Hepatocyte (in vitro differentiated cells): ENCODE measurements around the gene SOX10. TPM values are rescaled to one million over a fixed set of nuclear protein-coding genes. Genes with fewer than 3 reads are reported as not detected.

Experiments used
- DNase-seq: peaks from one replicate; pipeline ENCODE4 v3.0.0-alpha.2; 2016; ENCODE audit warnings: low spot score
- H2AFZ ChIP-seq: fragments of 200-600 bp; sonication (generic); 2 replicates; pipeline ENCODE4 v1.6.0; 2016; ENCODE audit warnings: antibody characterized with exemption, mild to moderate bottlenecking
- H3K27ac ChIP-seq: fragments of 200-600 bp; sonication (generic); 2 replicates; pipeline ENCODE4 v1.5.1; 2016; ENCODE audit warnings: mild to moderate bottlenecking
- H3K27me3 ChIP-seq: fragments of 200-600 bp; sonication (generic); 2 replicates; pipeline ENCODE4 v1.6.1; 2016
- H3K36me3 ChIP-seq: fragments of 200-600 bp; sonication (generic); replicated peaks from 2 replicates; pipeline ENCODE4 v1.5.1; 2016; ENCODE audit warnings: low read depth; ENCODE audit not compliant: insufficient read depth
- H3K4me1 ChIP-seq: fragments of 200-600 bp; sonication (generic); 2 replicates; pipeline ENCODE4 v1.5.1; 2016; ENCODE audit warnings: mild to moderate bottlenecking, moderate library complexity; ENCODE audit not compliant: insufficient read depth
- H3K4me2 ChIP-seq: fragments of 200-600 bp; sonication (generic); 2 replicates; pipeline ENCODE4 v1.6.0; 2016
- H3K4me3 ChIP-seq: fragments of 200-600 bp; sonication (generic); 2 replicates; pipeline ENCODE4 v1.5.1; 2016; ENCODE audit warnings: mild to moderate bottlenecking
- H3K79me2 ChIP-seq: fragments of 200-600 bp; sonication (generic); 2 replicates; pipeline ENCODE4 v1.6.0; 2017; ENCODE audit warnings: mild to moderate bottlenecking
- H3K9me2 ChIP-seq: fragments of 200-600 bp; sonication (generic); replicated peaks from 2 replicates; pipeline ENCODE4 v1.6.0; 2017; ENCODE audit warnings: mild to moderate bottlenecking; ENCODE audit not compliant: insufficient read depth
- H3K9me3 ChIP-seq: fragments of 200-600 bp; sonication (generic); 2 replicates; pipeline ENCODE4 v1.5.1; 2016; ENCODE audit warnings: low read depth, mild to moderate bottlenecking
- H4K20me1 ChIP-seq: fragments of 200-600 bp; sonication (generic); 2 replicates; pipeline ENCODE4 v1.6.0; 2016; ENCODE audit warnings: mild to moderate bottlenecking; ENCODE audit not compliant: insufficient read depth, poor library complexity, severe bottlenecking
- CTCF ChIP-seq: fragments of 200-600 bp; sonication (generic); IDR thresholded peaks from 2 replicates; pipeline ENCODE4 v1.5.1; 2016; ENCODE audit warnings: antibody characterized with exemption, mild to moderate bottlenecking; ENCODE audit not compliant: poor library complexity
- EZH2 ChIP-seq: fragments of 200-600 bp; sonication (generic); IDR thresholded peaks from 2 replicates; pipeline ENCODE4 v1.6.1; 2016; ENCODE audit warnings: antibody characterized with exemption, mild to moderate bottlenecking, borderline replicate concordance
- EZH2phosphoT487 ChIP-seq: fragments of 200-600 bp; sonication (generic); IDR thresholded peaks from one replicate; pipeline ENCODE4 v1.6.1; 2018; ENCODE audit warnings: antibody characterized with exemption, mild to moderate bottlenecking, low read depth, moderate library complexity; ENCODE audit not compliant: unreplicated experiment, severe bottlenecking
- WGBS: methylation state at CpG from one replicate; pipeline ENCODE4 v1.1.6; 2016; ENCODE audit warnings: low lambda C conversion rate; ENCODE audit errors: missing lambda C conversion rate; 5-methylcytosine and 5-hydroxymethylcytosine counted together
- polyA plus RNA-seq: library from polyadenylated mRNA; unstranded; fragments of >200 nt; fragmentation: Nextera tagmentation; extraction: Ambion mirVana; gene quantifications from 2 replicates; pipeline ENCODE4 v1.2.1, GENCODE V29; 2016
- total RNA-seq: library from RNA; depleted of rRNA; stranded (reverse); fragments of >200 nt; gene quantifications from 2 replicates; pipeline ENCODE4 v1.2.3, GENCODE V29; 2014

Gene SOX10
- total and polyA plus RNA-seq, 2 experiments from 2014 or later = not detected

GRCh38 chr22:38028344-38029130, 44.2 kb upstream of the SOX10 start:
- TF ChIP-seq CTCF (no peak), EZH2phosphoT487 (no peak), EZH2 (no peak)
- Histone ChIP-seq H3K4me1 (peaks cover 8% of the 10 kb centered on the region), H3K27me3 (no peaks in the 10 kb centered on the region), H3K4me3 (no peak overlapping the region), H3K4me2 (no peak overlapping the region), H3K9me2 (no peaks in the 10 kb centered on the region), H3K9me3 (no peaks in the 10 kb centered on the region), H3K36me3 (no peaks in the 10 kb centered on the region), H3K79me2 (no peaks in the 10 kb centered on the region), H3K27ac (no peak overlapping the region), H2AFZ (no peak overlapping the region), H4K20me1 (no peaks in the 10 kb centered on the region)
- no peak for DNase-seq
- WGBS = 93% methylated on average over 15 of the region's 15 CpGs

- H3K79me2 ChIP-seq = no peaks in the 10 kb centered on the region
- no peak for DNase-seq
- no peaks in the 10 kb centered on the region for H3K27me3 ChIP-seq
- H3K4me2 ChIP-seq = no peak overlapping the region
- no peaks in the 10 kb centered on the region for H3K9me3 ChIP-seq
- TF ChIP-seq CTCF (no peak), EZH2phosphoT487 (no peak), EZH2 (no peak)
- no peaks in the 10 kb centered on the region for H4K20me1 ChIP-seq
- no peak overlapping the region for H3K4me3 ChIP-seq
- no peak overlapping the region for H2AFZ ChIP-seq
- no peaks in the 10 kb centered on the region for H3K9me2 ChIP-seq
- 91% methylated on average over 9 of the region's 9 CpGs for WGBS
- H3K36me3 ChIP-seq = no peaks in the 10 kb centered on the region
- peaks cover 8% of the 10 kb centered on the region for H3K4me1 ChIP-seq
- H3K27ac ChIP-seq = no peak overlapping the region
These were observed 43.1 kb upstream of the SOX10 start for GRCh38 chr22:38027487-38027886.

DNA sequence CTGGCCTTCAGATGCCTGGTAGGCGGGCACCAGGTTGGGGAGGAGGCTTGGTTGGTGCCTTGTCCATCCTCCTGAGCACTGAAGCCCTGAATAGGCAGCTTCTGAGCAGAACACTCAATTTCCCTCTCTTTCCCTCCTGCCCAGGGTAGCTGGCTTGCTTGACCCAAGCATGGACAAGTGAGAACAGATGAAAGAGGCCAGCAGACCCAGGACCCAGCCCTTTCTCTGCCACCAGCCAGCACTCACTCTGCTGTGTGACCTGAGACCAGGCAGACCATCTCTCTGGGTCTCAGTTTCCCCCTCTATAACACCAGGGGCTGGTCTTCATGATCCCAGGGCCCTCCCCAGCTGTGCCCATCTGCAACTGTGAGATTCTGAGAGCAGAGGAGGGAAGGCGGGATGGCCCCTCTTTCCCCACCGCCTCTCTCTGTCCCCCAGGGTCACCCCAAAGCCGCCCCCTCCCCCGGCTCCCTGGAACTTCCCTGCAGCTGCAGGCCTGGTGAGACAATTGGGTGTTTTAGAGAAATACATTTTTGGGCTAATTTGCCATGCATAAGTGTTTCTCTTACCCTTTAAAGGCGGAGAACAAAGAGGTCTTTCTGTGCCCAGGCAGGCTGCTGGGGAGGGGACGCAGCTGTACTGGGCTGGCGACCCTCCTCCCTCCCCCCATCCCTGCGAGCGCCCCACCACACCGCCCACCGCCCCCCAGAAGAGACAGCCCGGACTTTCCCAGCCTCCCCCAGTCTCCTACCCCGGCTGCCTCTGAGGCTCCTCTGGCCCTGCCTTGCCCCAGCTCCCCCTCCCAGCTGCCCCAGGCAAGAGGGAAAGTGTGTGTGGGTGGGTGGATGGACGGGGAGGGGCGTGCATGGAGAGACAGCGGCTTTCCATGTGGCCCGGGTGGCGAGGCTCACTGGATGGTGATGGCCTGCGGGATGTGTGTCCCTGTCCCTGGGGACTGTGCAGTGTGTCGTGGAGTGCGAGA, 42.1 kb upstream of the SOX10 start:
- peaks cover 8% of the 10 kb centered on the region for H3K4me1 ChIP-seq
- no peak overlapping the region for H3K4me2 ChIP-seq
- H3K9me2 ChIP-seq = no peaks in the 10 kb centered on the region
- H3K27ac ChIP-seq = no peak overlapping the region
- H3K36me3 ChIP-seq = no peaks in the 10 kb centered on the region
- H3K4me3 ChIP-seq = no peak overlapping the region
- TF ChIP-seq EZH2phosphoT487 (no peak), CTCF (no peak), EZH2 (no peak)
- H2AFZ ChIP-seq = no peak overlapping the region
- no peaks in the 10 kb centered on the region for H3K79me2 ChIP-seq
- DNase-seq = no peak
- H3K27me3 ChIP-seq = no peaks in the 10 kb centered on the region
- H3K9me3 ChIP-seq = no peaks in the 10 kb centered on the region
- WGBS = 88% methylated on average over 16 of the region's 22 CpGs
- no peaks in the 10 kb centered on the region for H4K20me1 ChIP-seq
